K562 (cell line): ENCODE measurements around the gene TBL1X. TPM values are rescaled to one million over a fixed set of nuclear protein-coding genes. Genes with fewer than 3 reads are reported as not detected.

ENCODE experiments used
- ATAC-seq: fragments of 200-7000 bp; cut with Tn5 transposase; 3 replicates; pipeline ENCODE4 v1.9.1; 2020; ENCODE audit warnings: moderate library complexity
- BruUV-seq: library from RNA; stranded (reverse); fragments of 400-500 nt; replicated peaks from 2 replicates; lab custom pipeline; 2021; lab: Mats Ljungman, UMichigan
- CTCF ChIA-PET: fragments of 300-600 bp; formaldehyde crosslinking; extraction: SDS; loops from one replicate; lab custom pipeline; 2021; ENCODE audit warnings: low intra/inter-chr PET ratio; lab: Yijun Ruan, JAX
- POLR2A ChIA-PET: fragments of 300-600, 350-650 bp; sonication (Branson Sonifier 250); formaldehyde crosslinking; extraction: SDS; loops from one replicate; lab custom pipeline; 2021; ENCODE audit warnings: antibody characterized with exemption, inconsistent platforms; lab: Yijun Ruan, JAX
- DNase-seq, 4 experiments: peaks; one replicate each; pipeline versions ENCODE4 v3.0.0 to v3.0.0-alpha.2; 2011 to 2018; ENCODE audit warnings: low spot score in 3 of 4, mixed read lengths in 3 of 4; ENCODE audit errors: extremely low read depth in 1 of 4
- FAIRE-seq: peaks from 2 replicates; lab custom pipeline; 2011; peaks lifted over from hg19 to GRCh38; lab: Jason Lieb, UNC
- H2AFZ ChIP-seq: 2 replicates; pipeline ENCODE4 v1.6.0; 2011; ENCODE audit warnings: low read depth, low read length, control low read depth, inconsistent platforms
- H3K27ac ChIP-seq: fragments of 200-600 bp; 3 replicates; pipeline ENCODE4 v1.8.0; 2011; ENCODE audit warnings: low read depth, mild to moderate bottlenecking, control low read depth, inconsistent platforms, low read length, moderate library complexity, mixed read lengths; ENCODE audit errors: extremely low read depth
- H3K27me3 ChIP-seq, 2 experiments: fragments of 300-600 bp in 1 of 2; 2 replicates in 1 of 2; 3 replicates in 1 of 2; pipeline versions ENCODE4 v1.6.0 to v1.8.0; 2011; ENCODE audit warnings: inconsistent platforms in 2 of 2, low read length in 2 of 2, mild to moderate bottlenecking in 1 of 2, mixed read lengths in 1 of 2, moderate library complexity in 1 of 2; ENCODE audit not compliant: control insufficient read depth in 2 of 2, insufficient read depth in 2 of 2
- H3K36me3 ChIP-seq: fragments of 300-600 bp; 3 replicates; pipeline ENCODE4 v1.8.0; 2011; ENCODE audit warnings: mild to moderate bottlenecking, low read length, inconsistent platforms; ENCODE audit not compliant: control insufficient read depth, insufficient read depth
- H3K4me1 ChIP-seq, 2 experiments: fragments of 200-600 bp in 1 of 2; replicated peaks in 1 of 2; 2 replicates in 1 of 2; 3 replicates in 1 of 2; pipeline versions ENCODE4 v1.5.1 to v1.8.0; 2011; ENCODE audit warnings: inconsistent platforms in 2 of 2, low read length in 2 of 2, mild to moderate bottlenecking in 1 of 2, mixed read lengths in 1 of 2, moderate library complexity in 1 of 2; ENCODE audit not compliant: control insufficient read depth in 2 of 2, insufficient read depth in 2 of 2
- H3K4me2 ChIP-seq: 2 replicates; pipeline ENCODE4 v1.6.1; 2011; ENCODE audit warnings: low read length, control low read depth, inconsistent platforms, mixed read lengths; ENCODE audit not compliant: insufficient read depth
- H3K4me3 ChIP-seq: fragments of 200-600 bp; sonication (generic), shearing (Covaris generic); 2 replicates; pipeline ENCODE4 v1.5.1; 2016; ENCODE audit warnings: control low read depth, inconsistent platforms
- H3K79me2 ChIP-seq: fragments of 200-600 bp; 3 replicates; pipeline ENCODE4 v1.8.0; 2011; ENCODE audit warnings: low read length, inconsistent platforms; ENCODE audit not compliant: control insufficient read depth, insufficient read depth
- H3K9ac ChIP-seq, 2 experiments: 2 replicates each; pipeline versions ENCODE4 v1.6.0 to v1.6.1; 2011; ENCODE audit warnings: low read depth in 2 of 2, low read length in 2 of 2, control low read depth in 1 of 2, inconsistent platforms in 1 of 2, mild to moderate bottlenecking in 1 of 2, mixed read lengths in 1 of 2; ENCODE audit not compliant: insufficient read depth in 1 of 2
- H3K9me1 ChIP-seq: one replicate; pipeline ENCODE4 v1.6.0; 2011; ENCODE audit warnings: inconsistent platforms, mild to moderate bottlenecking, low read length, moderate library complexity; ENCODE audit not compliant: control insufficient read depth, insufficient read depth
- H3K9me3 ChIP-seq: replicated peaks from 2 replicates; pipeline ENCODE4 v1.5.1; 2011; ENCODE audit warnings: low read depth, low read length, inconsistent platforms; ENCODE audit not compliant: control insufficient read depth, insufficient read depth
- H4K20me1 ChIP-seq: replicated peaks from 2 replicates; pipeline ENCODE4 v1.6.1; 2011; ENCODE audit warnings: low read length, inconsistent platforms, mixed read lengths; ENCODE audit not compliant: control insufficient read depth, insufficient read depth
- ETV1 ChIP-seq: fragments of 450-650 bp; conservative IDR thresholded peaks from 2 replicates; pipeline ENCODE4 v1.6.1; 2016; ENCODE audit warnings: missing genetic modification characterization, control low read depth, low read depth, missing compliant biosample characterization
- FOXK2 ChIP-seq, 2 experiments: fragments of 450-650 bp; IDR thresholded peaks in 1 of 2; conservative IDR thresholded peaks in 1 of 2; 2 replicates each; pipeline ENCODE4 v1.6.1; 2016; ENCODE audit warnings: low read depth in 2 of 2, mild to moderate bottlenecking in 1 of 2
- LCOR ChIP-seq: sonication (generic); formaldehyde crosslinking; IDR thresholded peaks from 2 replicates; pipeline ENCODE4 v1.8.0; 2022; ENCODE audit warnings: mild to moderate bottlenecking, missing genetic modification reagents
- PREB ChIP-seq: sonication (generic); formaldehyde crosslinking; IDR thresholded peaks from 2 replicates; pipeline ENCODE4 v1.8.1; 2023; ENCODE audit warnings: mild to moderate bottlenecking, missing genetic modification reagents
- SMC3 ChIP-seq: conservative IDR thresholded peaks from 2 replicates; pipeline ENCODE4 v1.6.1; 2011; ENCODE audit warnings: low read depth, low read length, improper control_type of control experiment; ENCODE audit not compliant: insufficient read depth
- ZNF449 ChIP-seq: fragments of 250-450 bp; sonication (Bioruptor Pico); IDR thresholded peaks from 2 replicates; pipeline ENCODE4 v1.8.0; 2022; ENCODE audit warnings: moderate library complexity, mild to moderate bottlenecking, inconsistent platforms
- ZNF75A ChIP-seq: fragments of 450-650 bp; formaldehyde crosslinking; IDR thresholded peaks from 2 replicates; pipeline ENCODE4 v1.4.0; 2020; ENCODE audit warnings: mild to moderate bottlenecking
- WGBS: fragments of 100-300 bp; shearing (Covaris generic); methylation state at CpG from one replicate; pipeline ENCODE4 v1.1.6; 2016; ENCODE audit warnings: low coverage, mixed read lengths; ENCODE audit not compliant: insufficient coverage; ENCODE audit errors: missing lambda C conversion rate; 5-methylcytosine and 5-hydroxymethylcytosine counted together
- in situ Hi-C: fragments of 300-500 bp; cut with MboI; formaldehyde crosslinking; loops from 4 replicates; pipeline ENCODE4 v1.15.0; 2018; ENCODE audit warnings: inconsistent platforms, mixed read lengths
- intact Hi-C: fragments of 100-400 bp; cut with micrococcal nuclease; formaldehyde crosslinking; loops from 2 replicates; pipeline ENCODE4 v1.14.2; 2022
- polyA plus RNA-seq, 8 experiments: library from polyadenylated mRNA; depleted of rRNA in 4 of 8; stranded (reverse) in 5 of 8; unstranded in 3 of 8; fragments of >200 nt; fragmentation: Nextera tagmentation in 2 of 8; fragmentation: Illumina TruSeq in 1 of 8; extraction: Ambion mirVana in 2 of 8; extraction: Trizol in 1 of 8; gene quantifications; 2 replicates each; pipeline versions ENCODE4 v1.2.1 to v1.2.3, GENCODE V29; 2011 to 2014; ENCODE audit warnings: inconsistent platforms in 1 of 8, missing spikeins in 1 of 8
- total RNA-seq, 7 experiments: library from RNA; depleted of rRNA in 6 of 7; stranded (reverse); fragments of >200 nt in 6 of 7; fragmentation: Illumina TruSeq in 2 of 7; extraction: Trizol in 2 of 7; gene quantifications; 2 replicates each; pipeline versions ENCODE4 v1.2.1 to v1.2.3, GENCODE V29; 2011 to 2021; ENCODE audit warnings: low replicate concordance in 1 of 7

The TBL1X gene
- total and polyA plus RNA-seq, 9 of the 15 experiments (the other 6 are each of a cell fraction or from before 2014, with no cell fraction given): 6.0 to 49.6 (median 19.7) TPM

- TF ChIP-seq PREB (CRISPR knock-in tag) (no peak), ZNF75A (CRISPR knock-in tag) (no peak), ETV1 (tag) (no peak), SMC3 (no peak), FOXK2 (conservative IDR thresholded peaks at IDR 0.05 in 1 of 2, IDR thresholded peaks at IDR 0.05 in 1 of 2; ENCODE audit: low read depth in 2 of 2) (no peak), LCOR (CRISPR knock-in tag) (no peak), ZNF449 (no peak)
- WGBS: 88% methylated on average over 2 of the region's 6 CpGs
- Histone ChIP-seq H3K4me3 (no peak overlapping the region), H3K9ac (no peak overlapping the region), H4K20me1 (0 out of 2 replicates have a peak, but pooled peaks cover 4% of the 10 kb centered on the region), H3K27me3 (no peaks in the 10 kb centered on the region), H3K36me3 (peaks cover 29% of the 10 kb centered on the region; the same call in 2 of the 3 replicates), H3K4me2 (no peak overlapping the region), H3K79me2 (no peaks in the 10 kb centered on the region), H3K9me1 (no peaks in the 10 kb centered on the region), H3K27ac (no peak overlapping the region), H2AFZ (no peak overlapping the region), H3K4me1 (no peaks in the 10 kb centered on the region), H3K9me3 (no peaks in the 10 kb centered on the region)
- ATAC-seq (no peak), FAIRE-seq (no peak), DNase-seq (no peak)
- no TSS peak for BruUV-seq
- ChIA-PET CTCF (no interaction called here), POLR2A (no interaction called here)
- intact Hi-C loops (loop anchor here (5.0 kb wide), 3 partner anchors 243 to 733 kb away; no protein-coding TSS in a partner anchor), in situ Hi-C loops (no loop called here)
Observed at GRCh38 chrX:9704876-9705465, 240.1 kb downstream of the TBL1X start.
